PC-3 (cell line): ENCODE results near the gene ADORA2B.

Source experiments
- CTCF ChIP-seq: fragments of 300-600 bp; sonication (generic); conservative IDR thresholded peaks from 2 replicates; pipeline ENCODE4 v1.5.1; 2017; ENCODE audit warnings: antibody characterized with exemption, low read depth, mild to moderate bottlenecking, low read length
- EZH2 ChIP-seq: fragments of 300-600 bp; sonication (generic); IDR thresholded peaks from one replicate; pipeline ENCODE4 v1.6.1; 2017; ENCODE audit warnings: antibody characterized with exemption, mild to moderate bottlenecking, low read length; ENCODE audit not compliant: unreplicated experiment

- TF ChIP-seq EZH2 = no peak
- TF ChIP-seq CTCF = no peak
Measured at GRCh38 chr17:15972497-15972951, 27.6 kb downstream of the ADORA2B start.
